Hepatocyte (in vitro differentiated cells): Measurements from ENCODE around the gene VGLL4.

ENCODE experiments used
- EZH2 ChIP-seq: fragments of 200-600 bp; sonication (generic); IDR thresholded peaks from 2 replicates; pipeline ENCODE4 v1.6.1; 2016; ENCODE audit warnings: antibody characterized with exemption, mild to moderate bottlenecking, borderline replicate concordance
- TF ChIP-seq, protein P1 (sequence below): fragments of 200-600 bp; sonication (generic); IDR thresholded peaks from 2 replicates; pipeline ENCODE4 v1.5.1; 2016; ENCODE audit warnings: antibody characterized with exemption, mild to moderate bottlenecking; ENCODE audit not compliant: poor library complexity

DNA sequence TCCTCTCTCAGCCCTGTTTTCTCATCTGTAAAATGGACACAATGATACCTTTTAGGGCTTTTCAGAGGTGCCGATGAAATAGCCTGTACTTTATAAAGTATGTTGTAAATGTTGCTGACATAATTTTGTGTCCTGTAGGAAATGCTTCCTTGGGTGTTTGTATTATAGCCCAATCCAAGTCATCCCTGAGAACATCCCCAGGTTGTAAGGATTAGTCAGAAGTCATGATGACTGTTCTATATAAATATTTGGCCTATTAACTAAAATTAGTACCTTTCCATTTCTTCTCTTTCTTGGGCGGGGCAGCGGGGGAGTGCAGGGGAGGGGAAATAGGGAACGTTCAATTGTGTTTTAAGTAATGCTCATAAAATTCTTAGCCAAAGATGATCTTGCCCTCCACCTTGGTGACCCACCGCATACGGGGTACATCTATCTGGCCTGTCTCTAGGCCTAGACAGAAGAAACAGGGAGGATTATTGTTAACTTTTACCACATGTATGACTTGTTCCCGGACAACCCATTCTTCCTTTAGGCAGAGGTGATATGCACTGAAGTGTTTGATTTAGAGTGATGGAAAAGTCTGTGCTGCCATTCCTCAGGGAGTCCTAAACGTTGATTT lies 120.7 kb downstream of the VGLL4 start:
- TF ChIP-seq, protein P1, sequence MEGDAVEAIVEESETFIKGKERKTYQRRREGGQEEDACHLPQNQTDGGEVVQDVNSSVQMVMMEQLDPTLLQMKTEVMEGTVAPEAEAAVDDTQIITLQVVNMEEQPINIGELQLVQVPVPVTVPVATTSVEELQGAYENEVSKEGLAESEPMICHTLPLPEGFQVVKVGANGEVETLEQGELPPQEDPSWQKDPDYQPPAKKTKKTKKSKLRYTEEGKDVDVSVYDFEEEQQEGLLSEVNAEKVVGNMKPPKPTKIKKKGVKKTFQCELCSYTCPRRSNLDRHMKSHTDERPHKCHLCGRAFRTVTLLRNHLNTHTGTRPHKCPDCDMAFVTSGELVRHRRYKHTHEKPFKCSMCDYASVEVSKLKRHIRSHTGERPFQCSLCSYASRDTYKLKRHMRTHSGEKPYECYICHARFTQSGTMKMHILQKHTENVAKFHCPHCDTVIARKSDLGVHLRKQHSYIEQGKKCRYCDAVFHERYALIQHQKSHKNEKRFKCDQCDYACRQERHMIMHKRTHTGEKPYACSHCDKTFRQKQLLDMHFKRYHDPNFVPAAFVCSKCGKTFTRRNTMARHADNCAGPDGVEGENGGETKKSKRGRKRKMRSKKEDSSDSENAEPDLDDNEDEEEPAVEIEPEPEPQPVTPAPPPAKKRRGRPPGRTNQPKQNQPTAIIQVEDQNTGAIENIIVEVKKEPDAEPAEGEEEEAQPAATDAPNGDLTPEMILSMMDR: no peak
- no peak for TF ChIP-seq EZH2
